EH (cell line): ENCODE data around the gene RELB.
A peak's percentile ranks its signal among the peaks of the same experiment; 100 is the strongest.

Experiments used
- DNase-seq: peaks from one replicate; pipeline ENCODE4 v3.0.0-alpha.2; 2015; ENCODE audit warnings: low read depth

RELB gene

GRCh38 chr19:45023048-45023447 lies 21.8 kb downstream of the RELB start:
- DNase-seq = no peak

DNA sequence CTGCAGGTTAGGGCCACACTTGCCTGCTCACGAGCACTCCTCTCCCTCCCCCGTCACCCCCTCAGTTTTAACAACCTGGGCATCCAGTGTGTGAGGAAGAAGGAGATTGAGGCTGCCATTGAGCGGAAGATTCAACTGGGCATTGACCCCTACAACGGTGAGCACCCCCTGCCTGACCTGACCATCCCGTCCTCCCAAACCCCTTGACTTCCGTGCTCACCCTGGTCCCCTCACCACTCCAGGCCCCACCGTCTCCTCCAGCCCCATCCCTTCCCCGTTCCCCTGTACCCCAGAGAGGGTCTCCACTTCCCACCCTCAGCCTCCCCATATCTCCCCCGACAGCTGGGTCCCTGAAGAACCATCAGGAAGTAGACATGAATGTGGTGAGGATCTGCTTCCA lies 24.0 kb downstream of the RELB start:
- DNase-seq = no peak

DNA sequence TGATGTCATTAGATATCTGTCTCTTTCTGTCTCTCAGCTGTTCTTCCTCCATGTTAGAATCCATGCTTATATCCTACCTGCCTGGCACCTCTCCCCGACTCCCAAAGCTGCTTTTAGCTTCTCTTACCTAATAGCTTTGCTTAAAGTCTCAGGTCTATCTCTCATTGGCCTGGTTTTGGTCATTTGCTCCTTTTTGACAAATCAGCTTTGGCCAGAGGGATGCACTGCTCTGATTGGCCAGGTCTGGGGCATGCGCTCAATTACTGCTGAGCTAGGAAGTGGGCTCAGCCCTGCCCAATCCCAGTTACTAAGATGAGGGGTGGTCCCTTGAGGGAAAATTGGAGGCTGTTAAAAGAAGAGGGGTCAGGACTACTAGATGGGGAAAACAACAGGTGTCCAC lies 26.1 kb downstream of the RELB start:
- no peak for DNase-seq

GRCh38 chr19:45030825-45031224 lies 29.6 kb downstream of the RELB start:
- DNase-seq = no peak

GRCh38 chr19:45032421-45032820 lies 31.2 kb downstream of the RELB start:
- DNase-seq = no peak

DNA sequence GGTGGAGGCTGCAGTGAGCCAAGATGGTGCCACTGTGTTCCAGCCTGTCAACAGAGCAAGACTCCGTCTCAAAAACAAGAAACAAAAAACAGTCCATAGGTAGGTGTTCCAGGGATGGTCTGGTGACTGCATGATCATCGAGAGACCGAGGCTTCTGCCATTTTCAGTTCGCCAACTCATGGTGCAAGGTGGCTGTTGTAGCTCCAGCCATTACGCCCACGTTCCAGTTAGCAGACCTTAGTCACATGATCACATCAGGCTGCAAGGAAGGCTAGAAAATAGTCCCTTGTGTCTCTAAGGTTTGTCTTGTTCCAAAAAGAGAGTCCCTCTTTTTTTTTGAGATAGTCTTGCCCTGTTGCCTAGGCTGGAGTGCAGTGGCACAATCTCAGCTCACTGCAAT lies 34.5 kb downstream of the RELB start:
- no peak for DNase-seq

- no peak for DNase-seq
These were observed 36.3 kb downstream of the RELB start for GRCh38 chr19:45037393-45038169.

DNA sequence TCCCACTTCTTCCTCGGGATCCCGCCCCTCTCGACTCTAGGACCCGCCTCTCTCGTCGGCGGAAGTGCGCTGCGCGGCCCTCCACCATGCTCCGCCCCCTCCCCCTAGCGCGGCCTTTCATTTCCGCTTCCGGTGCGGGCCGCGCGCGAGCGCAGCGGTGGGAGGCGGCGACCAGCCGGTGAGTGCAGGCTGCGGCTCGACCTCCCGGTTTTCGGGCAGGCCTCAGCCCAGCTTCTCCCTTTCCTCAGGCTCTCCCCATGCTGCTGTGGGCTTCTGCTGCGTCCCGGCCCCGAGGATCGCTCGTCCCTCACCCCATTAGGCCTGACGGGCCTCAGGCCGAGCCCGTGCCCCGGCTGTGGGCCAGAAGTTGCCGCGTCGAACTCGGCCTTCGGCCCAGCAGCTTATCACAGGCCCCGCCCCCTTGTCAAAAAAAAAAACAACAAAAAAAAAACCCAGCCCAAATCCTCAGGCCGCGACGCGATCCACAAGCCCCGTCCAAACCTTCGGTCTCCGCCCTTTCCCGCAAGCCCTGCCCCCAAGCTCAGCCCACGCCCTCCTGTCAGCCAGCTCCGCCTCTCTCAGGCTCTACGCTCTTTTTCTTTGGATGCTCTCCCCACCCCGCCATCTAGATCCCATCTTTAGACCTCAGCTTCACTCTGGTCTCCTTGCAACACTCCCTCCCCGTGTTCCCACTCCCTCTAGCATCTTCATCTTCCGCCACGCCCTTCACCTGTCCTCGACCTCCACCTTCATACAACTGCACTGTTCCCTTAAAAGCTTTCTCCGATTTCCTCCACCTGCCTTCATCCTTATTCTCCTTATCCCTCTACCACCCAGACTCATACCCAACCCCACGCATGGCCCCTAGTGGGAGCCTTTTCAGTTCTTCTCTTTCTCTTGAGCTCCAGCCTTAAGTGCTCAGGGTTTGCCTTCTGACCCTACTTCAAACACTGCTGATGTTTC lies 37.9 kb downstream of the RELB start, which contains the start of gene CLASRP:
TSS of gene CLASRP (plus strand) at position 115 of the 963 bp plus-strand sequence. CDS start 1,168 bp downstream, outside the sequence.
- peak; percentile 90 for DNase-seq

DNA sequence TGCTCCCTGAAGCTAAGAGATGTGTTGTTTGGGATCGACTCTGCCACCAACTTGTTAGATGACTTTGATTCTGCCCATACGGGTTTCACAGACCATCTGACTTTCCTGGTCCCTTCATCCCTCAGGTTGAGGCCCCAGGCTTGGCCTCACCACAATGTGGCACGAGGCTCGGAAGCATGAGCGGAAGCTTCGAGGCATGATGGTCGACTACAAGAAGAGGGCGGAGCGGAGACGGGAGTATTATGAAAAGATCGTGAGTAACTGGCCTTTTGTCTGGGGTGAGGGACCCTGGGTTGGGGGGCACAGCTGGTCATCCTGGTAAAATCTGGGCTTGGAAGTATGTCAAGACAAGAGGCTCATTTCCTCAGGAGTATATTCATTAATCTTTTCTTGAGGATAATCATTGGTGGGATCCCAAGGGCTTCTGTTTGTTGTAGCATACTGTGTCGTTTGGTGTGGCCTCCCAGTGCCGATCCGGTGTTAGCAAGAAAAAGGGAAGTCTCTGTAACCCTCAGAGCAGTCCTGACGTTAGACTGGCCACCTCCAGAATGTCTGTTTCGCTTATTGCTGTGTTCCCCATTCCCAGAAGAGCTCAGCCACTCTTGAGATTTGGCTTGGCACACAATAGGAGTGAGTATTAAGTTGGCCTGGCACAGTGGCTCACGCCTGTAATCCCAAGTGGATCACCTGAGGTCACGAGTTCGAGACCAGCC lies 39.0 kb downstream of the RELB start:
- no peak for DNase-seq

DNA sequence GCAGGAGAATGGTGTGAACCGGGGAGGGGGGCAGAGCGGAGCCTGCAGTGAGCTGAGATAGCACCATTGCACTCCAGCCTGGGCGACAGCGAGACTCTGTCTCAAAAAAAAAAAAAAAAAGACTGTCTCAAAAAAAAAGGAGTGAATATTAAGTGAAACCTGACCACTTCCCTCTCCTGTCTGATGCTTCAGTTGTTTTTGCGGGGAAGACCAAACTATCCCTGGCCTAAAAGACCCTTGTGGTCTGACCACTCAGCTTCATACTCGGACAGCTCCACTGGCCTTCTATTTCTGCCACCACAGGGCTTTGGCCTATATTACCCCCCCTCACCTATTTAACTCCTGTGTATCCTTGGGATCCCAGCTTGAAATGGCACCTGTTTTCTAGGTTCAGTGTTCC lies 39.9 kb downstream of the RELB start:
- DNase-seq = no peak

DNA sequence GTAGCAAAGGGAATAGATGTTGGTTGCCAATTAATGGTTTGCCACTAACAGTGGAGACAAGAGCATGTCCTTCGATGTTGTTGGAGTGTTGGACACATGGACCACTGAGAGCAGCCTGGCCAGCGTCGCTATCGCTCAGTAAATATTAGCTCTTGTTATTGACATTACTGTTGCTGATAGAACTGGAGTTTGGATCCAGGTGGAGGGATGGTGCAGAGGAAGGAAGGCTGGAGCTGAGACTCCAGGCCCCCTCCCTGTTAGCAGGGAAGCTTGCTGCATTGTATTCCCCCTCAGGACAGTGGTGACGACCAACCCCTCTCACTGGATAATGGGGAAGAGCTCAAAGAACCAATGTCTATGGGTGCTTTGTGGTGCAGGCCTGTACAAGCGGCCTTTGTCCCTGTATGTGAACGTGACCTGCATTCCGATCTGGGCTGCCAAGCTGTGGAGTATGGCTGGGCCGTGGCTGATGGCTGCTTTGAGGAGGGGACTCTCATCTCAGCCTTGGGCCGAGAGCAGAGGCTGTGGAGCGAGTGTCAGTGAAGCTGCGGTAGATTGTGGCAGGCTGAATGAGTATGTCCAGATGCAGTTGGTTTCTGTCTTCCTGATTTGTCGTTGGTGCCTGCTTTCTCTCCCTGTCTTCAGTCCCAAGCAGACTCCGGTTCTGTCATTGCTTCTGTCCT lies 44.5 kb downstream of the RELB start:
- DNase-seq = no peak

- no peak for DNase-seq
These were observed 45.1 kb downstream of the RELB start for GRCh38 chr19:45046355-45046754.

- DNase-seq = no peak
These were observed 46.0 kb downstream of the RELB start for GRCh38 chr19:45047188-45047797.

- no peak for DNase-seq
These were observed 47.9 kb downstream of the RELB start for GRCh38 chr19:45049073-45049736.

- no peak for DNase-seq
These were observed 48.8 kb downstream of the RELB start for GRCh38 chr19:45050036-45050435.

DNA sequence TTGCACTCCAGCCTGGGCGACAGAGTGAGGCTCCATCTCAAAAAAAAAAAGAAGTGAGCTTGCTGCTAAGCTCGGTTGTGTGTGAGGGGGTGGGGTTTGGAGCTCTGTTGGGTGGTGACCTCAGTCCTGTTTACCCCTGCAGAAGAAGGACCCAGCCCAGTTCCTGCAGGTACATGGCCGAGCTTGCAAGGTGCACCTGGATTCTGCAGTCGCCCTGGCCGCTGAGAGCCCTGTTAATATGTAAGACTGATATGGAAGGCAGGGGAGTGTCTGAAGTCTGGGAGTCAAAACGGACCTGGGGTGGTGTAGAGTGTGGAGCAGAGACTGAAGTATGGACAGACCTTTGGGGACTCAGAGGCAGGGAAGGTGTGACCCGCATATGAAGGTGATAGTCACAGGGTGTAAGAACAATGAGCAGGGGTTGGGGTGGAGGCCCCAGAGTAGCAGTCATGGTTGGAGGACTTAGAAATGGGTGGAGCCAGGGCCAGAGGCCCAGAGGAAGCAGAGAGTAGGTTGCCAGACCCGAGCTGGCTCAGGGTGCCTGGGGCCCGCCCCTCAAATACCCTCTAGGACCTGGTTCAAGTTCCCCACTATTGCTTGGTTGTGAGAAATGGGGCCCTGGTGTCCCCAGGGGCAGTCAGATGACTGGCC lies 50.8 kb downstream of the RELB start:
- DNase-seq = no peak

DNA sequence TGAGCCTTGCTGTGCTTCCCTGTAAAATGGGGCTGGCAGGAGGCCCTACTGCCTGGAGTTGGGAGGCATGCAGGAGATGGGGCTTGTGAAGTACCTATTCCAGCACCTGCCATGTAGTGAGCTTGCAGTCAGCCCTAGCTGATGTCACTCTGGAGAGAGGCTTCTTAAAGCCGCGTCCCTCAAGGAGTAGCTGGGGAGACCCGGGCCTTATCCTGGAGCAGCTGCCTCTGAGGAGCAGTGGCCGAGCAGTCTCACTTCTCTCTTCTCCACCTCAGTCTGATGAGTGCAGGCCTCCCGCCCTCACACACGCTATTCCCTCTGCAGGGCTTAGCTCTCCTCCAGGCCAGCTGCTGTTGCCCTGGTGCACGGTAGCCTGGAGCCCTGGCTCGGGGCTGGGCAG lies 55.6 kb downstream of the RELB start:
- DNase-seq = no peak

GRCh38 chr19:45057444-45057843 lies 56.2 kb downstream of the RELB start:
- no peak for DNase-seq

GRCh38 chr19:45058622-45059159 lies 57.4 kb downstream of the RELB start:
- DNase-seq = no peak
